GM23338 (cell line): ENCODE data around the gene KDM4C. TPM values are rescaled to one million over a fixed set of nuclear protein-coding genes. Genes with fewer than 3 reads are reported as not detected.

Experiments used
- ATAC-seq: fragments of 200-7000 bp; cut with Tn5 transposase; 3 replicates; pipeline ENCODE4 v1.9.1; 2020
- DNase-seq: peaks from one replicate; pipeline ENCODE4 v3.0.0-alpha.2; 2015; ENCODE audit warnings: low spot score
- H2AFZ ChIP-seq: fragments of 200-600 bp; sonication (generic); 2 replicates; pipeline ENCODE4 v1.8.0; 2016; ENCODE audit warnings: antibody characterized with exemption, mild to moderate bottlenecking, moderate library complexity
- H3F3A ChIP-seq: fragments of 200-600 bp; sonication (generic); replicated peaks from 2 replicates; pipeline ENCODE4 v1.8.0; 2017; ENCODE audit warnings: antibody characterized with exemption, mixed run types, low read depth
- H3K27ac ChIP-seq: fragments of 200-600 bp; sonication (generic); 2 replicates; pipeline ENCODE4 v1.6.1; 2016; ENCODE audit warnings: low read depth
- H3K27me3 ChIP-seq: fragments of 200-600 bp; sonication (generic); 2 replicates; pipeline ENCODE4 v1.8.0; 2016; ENCODE audit warnings: mild to moderate bottlenecking, mixed run types, moderate library complexity; ENCODE audit not compliant: insufficient read depth
- H3K36me3 ChIP-seq: fragments of 200-600 bp; sonication (generic); 2 replicates; pipeline ENCODE4 v1.8.0; 2016; ENCODE audit warnings: mild to moderate bottlenecking; ENCODE audit not compliant: insufficient read depth
- H3K4me1 ChIP-seq: fragments of 200-600 bp; sonication (generic); 2 replicates; pipeline ENCODE4 v1.8.0; 2016; ENCODE audit warnings: mild to moderate bottlenecking, moderate library complexity; ENCODE audit not compliant: insufficient read depth
- H3K4me2 ChIP-seq: fragments of 200-600 bp; sonication (generic); 2 replicates; pipeline ENCODE4 v1.7.1; 2017; ENCODE audit warnings: mixed run types
- H3K4me3 ChIP-seq: fragments of 200-600 bp; sonication (generic); 2 replicates; pipeline ENCODE4 v1.6.1; 2016; ENCODE audit warnings: mixed run types
- H3K79me2 ChIP-seq: fragments of 200-600 bp; sonication (generic); replicated peaks from 2 replicates; pipeline ENCODE4 v1.8.0; 2017; ENCODE audit warnings: mild to moderate bottlenecking; ENCODE audit not compliant: insufficient read depth
- H3K9me2 ChIP-seq: fragments of 200-600 bp; sonication (generic); 2 replicates; pipeline ENCODE4 v1.8.0; 2017; ENCODE audit not compliant: insufficient read depth
- H4K20me1 ChIP-seq: fragments of 200-600 bp; sonication (generic); replicated peaks from 2 replicates; pipeline ENCODE4 v1.8.0; 2017; ENCODE audit warnings: mild to moderate bottlenecking; ENCODE audit not compliant: insufficient read depth
- H3K27ac Mint-ChIP-seq: 2 replicates; pipeline ENCODE4 v1.8.0; 2020; ENCODE audit warnings: inconsistent platforms, mild to moderate bottlenecking, moderate library complexity, mixed read lengths
- H3K27me3 Mint-ChIP-seq: 3 replicates; pipeline ENCODE4 v1.8.0; 2022; ENCODE audit warnings: low read depth, mild to moderate bottlenecking, moderate library complexity, mixed read lengths, inconsistent platforms; ENCODE audit not compliant: insufficient read depth, poor library complexity
- H3K36me3 Mint-ChIP-seq: 3 replicates; pipeline ENCODE4 v1.8.0; 2021; ENCODE audit warnings: low read depth, mild to moderate bottlenecking, inconsistent platforms, moderate library complexity, mixed read lengths
- H3K4me1 Mint-ChIP-seq: 3 replicates; pipeline ENCODE4 v1.8.0; 2020; ENCODE audit warnings: mild to moderate bottlenecking, inconsistent platforms, mixed read lengths
- H3K4me3 Mint-ChIP-seq: 3 replicates; pipeline ENCODE4 v1.8.0; 2021; ENCODE audit warnings: moderate library complexity, mild to moderate bottlenecking, inconsistent platforms, mixed read lengths
- H3K9me3 Mint-ChIP-seq: 3 replicates; pipeline ENCODE4 v1.8.0; 2020; ENCODE audit warnings: moderate library complexity, mild to moderate bottlenecking, inconsistent platforms, mixed read lengths
- CREB1 ChIP-seq: fragments of 250-450 bp; sonication (Bioruptor Pico); IDR thresholded peaks from 2 replicates; pipeline ENCODE4 v1.5.0; 2020; ENCODE audit warnings: low read depth, mild to moderate bottlenecking, moderate library complexity
- JUNB ChIP-seq: IDR thresholded peaks from one replicate; pipeline ENCODE4 v1.6.1; 2016; ENCODE audit warnings: antibody characterized with exemption; ENCODE audit not compliant: unreplicated experiment
- POLR2AphosphoS5 ChIP-seq: IDR thresholded peaks from 2 replicates; pipeline ENCODE4 v1.6.1; 2016; ENCODE audit warnings: antibody characterized with exemption, low read depth
- STAT1 ChIP-seq: IDR thresholded peaks from one replicate; pipeline ENCODE4 v1.6.1; 2016; ENCODE audit warnings: antibody characterized with exemption; ENCODE audit not compliant: unreplicated experiment
- ZNF331 ChIP-seq: fragments of 250-450 bp; sonication (Bioruptor Pico); IDR thresholded peaks from 2 replicates; pipeline ENCODE4 v1.5.0; 2020; ENCODE audit warnings: low read depth, mild to moderate bottlenecking, moderate library complexity
- polyA plus RNA-seq: library from polyadenylated mRNA; unstranded; fragments of >200 nt; fragmentation: Nextera tagmentation; extraction: Ambion mirVana; gene quantifications from 2 replicates; pipeline ENCODE4 v1.2.1, GENCODE V29; 2016
- total RNA-seq: library from RNA; depleted of rRNA; stranded (reverse); fragments of >200 nt; shearing (Covaris generic); gene quantifications from 2 replicates; pipeline ENCODE4 v1.2.3, GENCODE V29; 2014
- TF ChIP-seq, protein P1 (sequence below): IDR thresholded peaks from 2 replicates; pipeline ENCODE4 v1.6.1; 2016; ENCODE audit warnings: antibody characterized with exemption
- TF ChIP-seq, protein P2 (sequence below): IDR thresholded peaks from one replicate; pipeline ENCODE4 v1.6.1; 2018; ENCODE audit warnings: antibody characterized with exemption; ENCODE audit not compliant: unreplicated experiment
- TF ChIP-seq, protein P3 (sequence below), 2 experiments: fragments of 200-600 bp in 1 of 2; sonication (generic) in 1 of 2; conservative IDR thresholded peaks; 2 replicates each; pipeline versions ENCODE4 v1.5.1 to v1.6.1; 2016 to 2017; ENCODE audit warnings: antibody characterized with exemption in 2 of 2, low read depth in 2 of 2, mild to moderate bottlenecking in 2 of 2, moderate library complexity in 1 of 2
- TF ChIP-seq, protein P4 (sequence below): fragments of 250-450 bp; sonication (Bioruptor Pico); IDR thresholded peaks from 2 replicates; pipeline ENCODE4 v1.5.0; 2020; ENCODE audit warnings: mild to moderate bottlenecking, moderate library complexity

KDM4C gene
- total and polyA plus RNA-seq, 2 experiments from 2014 or later = 12.0 to 43.8 TPM

DNA sequence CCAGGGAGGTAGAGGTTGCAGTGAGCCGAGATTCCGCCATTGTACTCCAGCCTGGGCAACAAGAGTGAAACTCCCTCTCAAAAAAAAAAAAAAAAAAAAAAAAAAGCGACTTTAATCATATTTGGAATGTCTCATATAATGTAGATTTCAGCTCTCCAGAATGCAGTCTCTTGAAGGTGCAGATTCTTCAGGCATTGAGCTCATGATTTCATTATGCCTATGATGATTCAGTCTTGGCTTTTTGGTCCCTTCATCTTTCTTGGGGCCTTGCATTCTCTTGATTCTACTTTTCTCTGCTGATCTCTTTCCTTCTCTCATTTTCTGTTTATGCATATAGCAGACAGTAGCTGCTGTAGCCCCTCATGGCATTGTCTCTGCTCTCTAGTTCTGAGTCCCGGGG is 22.9 kb downstream of the KDM4C start:
- no peaks in the 10 kb centered on the region for H3K27me3 ChIP-seq
- H3K4me2 ChIP-seq = no peak overlapping the region
- no peaks in the 10 kb centered on the region for H4K20me1 ChIP-seq
- H3K9me2 ChIP-seq = no peaks in the 10 kb centered on the region
- H2AFZ ChIP-seq = no peak overlapping the region
- no peak for TF ChIP-seq STAT1
- no peak for TF ChIP-seq ZNF331
- no peak for TF ChIP-seq CREB1 (CRISPR knock-in tag)
- peaks cover 62% of the 10 kb centered on the region for H3K4me1 Mint-ChIP-seq
- no peak overlapping the region for H3K4me3 ChIP-seq
- H3K36me3 Mint-ChIP-seq = no peaks in the 10 kb centered on the region; the same call in 2 of the 3 replicates
- peak overlapping the region; percentile 81 for H3K27ac Mint-ChIP-seq
- DNase-seq (no peak), ATAC-seq (no peak)
- no peak overlapping the region for H3K4me3 Mint-ChIP-seq
- H3K36me3 ChIP-seq = no peaks in the 10 kb centered on the region
- peaks cover 8% of the 10 kb centered on the region for H3K27me3 Mint-ChIP-seq
- H3F3A ChIP-seq = peaks cover 23% of the 10 kb centered on the region
- H3K4me1 ChIP-seq = peaks cover 66% of the 10 kb centered on the region
- peak overlapping the region; percentile 78; the same call in 1 of the 2 replicates for H3K27ac ChIP-seq
- no peaks in the 10 kb centered on the region for H3K9me3 Mint-ChIP-seq
- peaks cover 82% of the 10 kb centered on the region for H3K79me2 ChIP-seq

DNA sequence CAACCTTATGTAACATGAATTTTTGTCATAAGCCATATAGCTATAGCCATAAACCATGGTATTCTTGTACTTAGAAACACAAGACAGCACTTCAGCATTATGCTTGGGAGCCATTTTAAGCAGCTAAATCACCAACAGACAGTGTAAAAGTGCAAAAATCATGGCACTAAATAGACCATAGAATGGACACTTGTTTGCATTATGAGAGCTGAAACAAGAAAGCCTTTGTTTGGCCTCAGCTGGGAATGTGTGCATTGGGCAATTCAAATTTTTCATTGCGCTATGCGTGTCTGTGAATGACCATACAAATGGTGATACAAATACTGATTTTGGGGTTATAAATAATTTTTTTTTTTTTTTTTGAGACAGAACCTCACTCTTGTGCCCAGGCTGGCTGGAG is 23.7 kb downstream of the KDM4C start:
- H3K4me3 ChIP-seq = no peak overlapping the region
- Mint-ChIP-seq H3K9me3 (no peaks in the 10 kb centered on the region), H3K36me3 (no peaks in the 10 kb centered on the region; the same call in 2 of the 3 replicates), H3K4me3 (no peak overlapping the region), H3K27me3 (peaks cover 5% of the 10 kb centered on the region), H3K27ac (no peak overlapping the region), H3K4me1 (peaks cover 58% of the 10 kb centered on the region)
- H3K27me3 ChIP-seq = no peaks in the 10 kb centered on the region
- H3K36me3 ChIP-seq = no peaks in the 10 kb centered on the region
- ATAC-seq = no peak
- no peaks in the 10 kb centered on the region for H3K9me2 ChIP-seq
- H3K79me2 ChIP-seq = peaks cover 85% of the 10 kb centered on the region
- H2AFZ ChIP-seq = no peak overlapping the region
- H3K4me2 ChIP-seq = no peak overlapping the region
- no peak for DNase-seq
- H3K27ac ChIP-seq = no peak overlapping the region
- H3F3A ChIP-seq = peaks cover 17% of the 10 kb centered on the region
- peaks cover 58% of the 10 kb centered on the region for H3K4me1 ChIP-seq
- H4K20me1 ChIP-seq = no peaks in the 10 kb centered on the region
- no peak for TF ChIP-seq JUNB
- TF ChIP-seq, protein P1, sequence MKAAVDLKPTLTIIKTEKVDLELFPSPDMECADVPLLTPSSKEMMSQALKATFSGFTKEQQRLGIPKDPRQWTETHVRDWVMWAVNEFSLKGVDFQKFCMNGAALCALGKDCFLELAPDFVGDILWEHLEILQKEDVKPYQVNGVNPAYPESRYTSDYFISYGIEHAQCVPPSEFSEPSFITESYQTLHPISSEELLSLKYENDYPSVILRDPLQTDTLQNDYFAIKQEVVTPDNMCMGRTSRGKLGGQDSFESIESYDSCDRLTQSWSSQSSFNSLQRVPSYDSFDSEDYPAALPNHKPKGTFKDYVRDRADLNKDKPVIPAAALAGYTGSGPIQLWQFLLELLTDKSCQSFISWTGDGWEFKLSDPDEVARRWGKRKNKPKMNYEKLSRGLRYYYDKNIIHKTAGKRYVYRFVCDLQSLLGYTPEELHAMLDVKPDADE = no peak
- TF ChIP-seq, protein P2, sequence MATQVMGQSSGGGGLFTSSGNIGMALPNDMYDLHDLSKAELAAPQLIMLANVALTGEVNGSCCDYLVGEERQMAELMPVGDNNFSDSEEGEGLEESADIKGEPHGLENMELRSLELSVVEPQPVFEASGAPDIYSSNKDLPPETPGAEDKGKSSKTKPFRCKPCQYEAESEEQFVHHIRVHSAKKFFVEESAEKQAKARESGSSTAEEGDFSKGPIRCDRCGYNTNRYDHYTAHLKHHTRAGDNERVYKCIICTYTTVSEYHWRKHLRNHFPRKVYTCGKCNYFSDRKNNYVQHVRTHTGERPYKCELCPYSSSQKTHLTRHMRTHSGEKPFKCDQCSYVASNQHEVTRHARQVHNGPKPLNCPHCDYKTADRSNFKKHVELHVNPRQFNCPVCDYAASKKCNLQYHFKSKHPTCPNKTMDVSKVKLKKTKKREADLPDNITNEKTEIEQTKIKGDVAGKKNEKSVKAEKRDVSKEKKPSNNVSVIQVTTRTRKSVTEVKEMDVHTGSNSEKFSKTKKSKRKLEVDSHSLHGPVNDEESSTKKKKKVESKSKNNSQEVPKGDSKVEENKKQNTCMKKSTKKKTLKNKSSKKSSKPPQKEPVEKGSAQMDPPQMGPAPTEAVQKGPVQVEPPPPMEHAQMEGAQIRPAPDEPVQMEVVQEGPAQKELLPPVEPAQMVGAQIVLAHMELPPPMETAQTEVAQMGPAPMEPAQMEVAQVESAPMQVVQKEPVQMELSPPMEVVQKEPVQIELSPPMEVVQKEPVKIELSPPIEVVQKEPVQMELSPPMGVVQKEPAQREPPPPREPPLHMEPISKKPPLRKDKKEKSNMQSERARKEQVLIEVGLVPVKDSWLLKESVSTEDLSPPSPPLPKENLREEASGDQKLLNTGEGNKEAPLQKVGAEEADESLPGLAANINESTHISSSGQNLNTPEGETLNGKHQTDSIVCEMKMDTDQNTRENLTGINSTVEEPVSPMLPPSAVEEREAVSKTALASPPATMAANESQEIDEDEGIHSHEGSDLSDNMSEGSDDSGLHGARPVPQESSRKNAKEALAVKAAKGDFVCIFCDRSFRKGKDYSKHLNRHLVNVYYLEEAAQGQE = no peak
- no peak for TF ChIP-seq POLR2AphosphoS5
- TF ChIP-seq, protein P3, sequence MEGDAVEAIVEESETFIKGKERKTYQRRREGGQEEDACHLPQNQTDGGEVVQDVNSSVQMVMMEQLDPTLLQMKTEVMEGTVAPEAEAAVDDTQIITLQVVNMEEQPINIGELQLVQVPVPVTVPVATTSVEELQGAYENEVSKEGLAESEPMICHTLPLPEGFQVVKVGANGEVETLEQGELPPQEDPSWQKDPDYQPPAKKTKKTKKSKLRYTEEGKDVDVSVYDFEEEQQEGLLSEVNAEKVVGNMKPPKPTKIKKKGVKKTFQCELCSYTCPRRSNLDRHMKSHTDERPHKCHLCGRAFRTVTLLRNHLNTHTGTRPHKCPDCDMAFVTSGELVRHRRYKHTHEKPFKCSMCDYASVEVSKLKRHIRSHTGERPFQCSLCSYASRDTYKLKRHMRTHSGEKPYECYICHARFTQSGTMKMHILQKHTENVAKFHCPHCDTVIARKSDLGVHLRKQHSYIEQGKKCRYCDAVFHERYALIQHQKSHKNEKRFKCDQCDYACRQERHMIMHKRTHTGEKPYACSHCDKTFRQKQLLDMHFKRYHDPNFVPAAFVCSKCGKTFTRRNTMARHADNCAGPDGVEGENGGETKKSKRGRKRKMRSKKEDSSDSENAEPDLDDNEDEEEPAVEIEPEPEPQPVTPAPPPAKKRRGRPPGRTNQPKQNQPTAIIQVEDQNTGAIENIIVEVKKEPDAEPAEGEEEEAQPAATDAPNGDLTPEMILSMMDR (conservative IDR thresholded peaks at IDR 0.05; ENCODE audit: low read depth in 2 of 2) = no peak
- TF ChIP-seq, protein P4, sequence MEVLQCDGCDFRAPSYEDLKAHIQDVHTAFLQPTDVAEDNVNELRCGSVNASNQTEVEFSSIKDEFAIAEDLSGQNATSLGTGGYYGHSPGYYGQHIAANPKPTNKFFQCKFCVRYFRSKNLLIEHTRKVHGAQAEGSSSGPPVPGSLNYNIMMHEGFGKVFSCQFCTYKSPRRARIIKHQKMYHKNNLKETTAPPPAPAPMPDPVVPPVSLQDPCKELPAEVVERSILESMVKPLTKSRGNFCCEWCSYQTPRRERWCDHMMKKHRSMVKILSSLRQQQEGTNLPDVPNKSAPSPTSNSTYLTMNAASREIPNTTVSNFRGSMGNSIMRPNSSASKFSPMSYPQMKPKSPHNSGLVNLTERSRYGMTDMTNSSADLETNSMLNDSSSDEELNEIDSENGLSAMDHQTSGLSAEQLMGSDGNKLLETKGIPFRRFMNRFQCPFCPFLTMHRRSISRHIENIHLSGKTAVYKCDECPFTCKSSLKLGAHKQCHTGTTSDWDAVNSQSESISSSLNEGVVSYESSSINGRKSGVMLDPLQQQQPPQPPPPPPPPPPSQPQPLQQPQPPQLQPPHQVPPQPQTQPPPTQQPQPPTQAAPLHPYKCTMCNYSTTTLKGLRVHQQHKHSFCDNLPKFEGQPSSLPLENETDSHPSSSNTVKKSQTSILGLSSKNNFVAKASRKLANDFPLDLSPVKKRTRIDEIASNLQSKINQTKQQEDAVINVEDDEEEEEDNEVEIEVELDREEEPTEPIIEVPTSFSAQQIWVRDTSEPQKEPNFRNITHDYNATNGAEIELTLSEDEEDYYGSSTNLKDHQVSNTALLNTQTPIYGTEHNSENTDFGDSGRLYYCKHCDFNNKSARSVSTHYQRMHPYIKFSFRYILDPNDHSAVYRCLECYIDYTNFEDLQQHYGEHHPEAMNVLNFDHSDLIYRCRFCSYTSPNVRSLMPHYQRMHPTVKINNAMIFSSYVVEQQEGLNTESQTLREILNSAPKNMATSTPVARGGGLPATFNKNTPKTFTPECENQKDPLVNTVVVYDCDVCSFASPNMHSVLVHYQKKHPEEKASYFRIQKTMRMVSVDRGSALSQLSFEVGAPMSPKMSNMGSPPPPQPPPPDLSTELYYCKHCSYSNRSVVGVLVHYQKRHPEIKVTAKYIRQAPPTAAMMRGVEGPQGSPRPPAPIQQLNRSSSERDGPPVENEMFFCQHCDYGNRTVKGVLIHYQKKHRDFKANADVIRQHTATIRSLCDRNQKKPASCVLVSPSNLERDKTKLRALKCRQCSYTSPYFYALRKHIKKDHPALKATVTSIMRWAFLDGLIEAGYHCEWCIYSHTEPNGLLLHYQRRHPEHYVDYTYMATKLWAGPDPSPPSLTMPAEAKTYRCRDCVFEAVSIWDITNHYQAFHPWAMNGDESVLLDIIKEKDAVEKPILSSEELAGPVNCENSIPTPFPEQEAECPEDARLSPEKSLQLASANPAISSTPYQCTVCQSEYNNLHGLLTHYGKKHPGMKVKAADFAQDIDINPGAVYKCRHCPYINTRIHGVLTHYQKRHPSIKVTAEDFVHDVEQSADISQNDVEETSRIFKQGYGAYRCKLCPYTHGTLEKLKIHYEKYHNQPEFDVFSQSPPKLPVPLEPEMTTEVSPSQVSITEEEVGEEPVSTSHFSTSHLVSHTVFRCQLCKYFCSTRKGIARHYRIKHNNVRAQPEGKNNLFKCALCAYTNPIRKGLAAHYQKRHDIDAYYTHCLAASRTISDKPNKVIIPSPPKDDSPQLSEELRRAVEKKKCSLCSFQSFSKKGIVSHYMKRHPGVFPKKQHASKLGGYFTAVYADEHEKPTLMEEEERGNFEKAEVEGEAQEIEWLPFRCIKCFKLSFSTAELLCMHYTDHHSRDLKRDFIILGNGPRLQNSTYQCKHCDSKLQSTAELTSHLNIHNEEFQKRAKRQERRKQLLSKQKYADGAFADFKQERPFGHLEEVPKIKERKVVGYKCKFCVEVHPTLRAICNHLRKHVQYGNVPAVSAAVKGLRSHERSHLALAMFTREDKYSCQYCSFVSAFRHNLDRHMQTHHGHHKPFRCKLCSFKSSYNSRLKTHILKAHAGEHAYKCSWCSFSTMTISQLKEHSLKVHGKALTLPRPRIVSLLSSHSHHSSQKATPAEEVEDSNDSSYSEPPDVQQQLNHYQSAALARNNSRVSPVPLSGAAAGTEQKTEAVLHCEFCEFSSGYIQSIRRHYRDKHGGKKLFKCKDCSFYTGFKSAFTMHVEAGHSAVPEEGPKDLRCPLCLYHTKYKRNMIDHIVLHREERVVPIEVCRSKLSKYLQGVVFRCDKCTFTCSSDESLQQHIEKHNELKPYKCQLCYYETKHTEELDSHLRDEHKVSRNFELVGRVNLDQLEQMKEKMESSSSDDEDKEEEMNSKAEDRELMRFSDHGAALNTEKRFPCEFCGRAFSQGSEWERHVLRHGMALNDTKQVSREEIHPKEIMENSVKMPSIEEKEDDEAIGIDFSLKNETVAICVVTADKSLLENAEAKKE (CRISPR knock-in tag) = no peak
- no peak for TF ChIP-seq CREB1 (CRISPR knock-in tag)
- TF ChIP-seq ZNF331 = no peak
- TF ChIP-seq STAT1 = no peak
